Smooth muscle cell of the brain vasculature (primary cell): Measurements from ENCODE around the gene RASSF3.
"Not testable (repeated sequence)": the region's sequence is repeated elsewhere in the genome, so short reads cannot be mapped to it uniquely, and the experiment has no call there.

Source experiments
- DNase-seq: peaks from one replicate; pipeline ENCODE4 v3.0.0-alpha.2; 2012; ENCODE audit warnings: low read depth, low spot score

RASSF3 gene

GRCh38 chr12:64595863-64596793, 14.2 kb upstream of the RASSF3 start:
- DNase-seq, result no peak

- no peak for DNase-seq
Observed at GRCh38 chr12:64598831-64599230, 11.5 kb upstream of the RASSF3 start.

GRCh38 chr12:64600164-64600561, 10.1 kb upstream of the RASSF3 start:
- no peak for DNase-seq

- DNase-seq, result no peak
Observed at GRCh38 chr12:64603183-64603841, 7.0 kb upstream of the RASSF3 start.

GRCh38 chr12:64608901-64609535, 1.3 kb upstream of the RASSF3 start:
- no peak for DNase-seq

GRCh38 chr12:64609536-64610078, 688 bp upstream of the RASSF3 start:
- no peak for DNase-seq

- DNase-seq, result no peak
Observed at GRCh38 chr12:64610660-64611340, 505 bp downstream of the RASSF3 start.

GRCh38 chr12:64611341-64612284, 1.3 kb downstream of the RASSF3 start:
- DNase-seq, result no peak

GRCh38 chr12:64612843-64613242, 2.5 kb downstream of the RASSF3 start:
- DNase-seq, result no peak

- DNase-seq, result not testable (repeated sequence)
Observed at GRCh38 chr12:64613775-64614398, 3.6 kb downstream of the RASSF3 start.

- no peak for DNase-seq
Observed at GRCh38 chr12:64616201-64616600, 5.9 kb downstream of the RASSF3 start.

- DNase-seq, result no peak
Observed at GRCh38 chr12:64618953-64619590, 8.8 kb downstream of the RASSF3 start.

- DNase-seq, result no peak
Observed at GRCh38 chr12:64621257-64621942, 11.1 kb downstream of the RASSF3 start.

- no peak for DNase-seq
Observed at GRCh38 chr12:64624035-64624434, 13.7 kb downstream of the RASSF3 start.

GRCh38 chr12:64625243-64626077, 15.2 kb downstream of the RASSF3 start:
- no peak for DNase-seq

GRCh38 chr12:64626588-64626987, 16.3 kb downstream of the RASSF3 start:
- not testable (repeated sequence) for DNase-seq

- no peak for DNase-seq
Observed at GRCh38 chr12:64627771-64628170, 17.5 kb downstream of the RASSF3 start.

- DNase-seq, result no peak
Observed at GRCh38 chr12:64631197-64631596, 20.9 kb downstream of the RASSF3 start.
